GM19238 (cell line): Measurements from ENCODE around the gene ABCA13.
"Not testable (repeated sequence)": the region's sequence is repeated elsewhere in the genome, so short reads cannot be mapped to it uniquely, and the experiment has no call there.

ENCODE experiments used
- DNase-seq: peaks from one replicate; pipeline ENCODE4 v3.0.0; 2011; ENCODE audit warnings: low spot score; ENCODE audit not compliant: insufficient read length

Gene ABCA13

DNA sequence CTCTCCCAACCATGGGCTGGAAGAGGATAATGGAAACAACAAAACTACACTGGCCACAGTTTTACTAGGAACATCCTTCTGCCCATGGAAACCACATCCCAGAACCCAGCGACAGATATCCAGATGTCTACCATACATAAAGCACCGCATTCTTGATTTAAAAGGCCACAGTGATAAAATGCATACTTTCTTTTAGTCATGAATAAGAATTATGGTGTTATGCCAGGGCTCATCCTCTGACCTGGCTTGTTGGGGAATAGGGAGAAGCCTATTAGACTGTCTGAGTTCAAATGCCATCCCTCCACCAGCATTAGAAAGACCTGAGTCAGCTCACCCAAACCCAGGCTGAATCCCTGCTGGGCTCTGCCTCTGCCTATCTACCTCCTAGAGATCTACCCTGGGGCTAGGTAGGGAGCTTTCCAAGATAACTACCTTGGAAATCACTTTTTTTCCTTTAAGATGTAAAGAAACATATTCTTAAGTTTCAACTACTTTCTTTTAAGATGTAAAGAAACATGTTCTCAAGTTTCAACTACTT lies 5.2 kb downstream of the ABCA13 start:
- DNase-seq, result no peak

DNA sequence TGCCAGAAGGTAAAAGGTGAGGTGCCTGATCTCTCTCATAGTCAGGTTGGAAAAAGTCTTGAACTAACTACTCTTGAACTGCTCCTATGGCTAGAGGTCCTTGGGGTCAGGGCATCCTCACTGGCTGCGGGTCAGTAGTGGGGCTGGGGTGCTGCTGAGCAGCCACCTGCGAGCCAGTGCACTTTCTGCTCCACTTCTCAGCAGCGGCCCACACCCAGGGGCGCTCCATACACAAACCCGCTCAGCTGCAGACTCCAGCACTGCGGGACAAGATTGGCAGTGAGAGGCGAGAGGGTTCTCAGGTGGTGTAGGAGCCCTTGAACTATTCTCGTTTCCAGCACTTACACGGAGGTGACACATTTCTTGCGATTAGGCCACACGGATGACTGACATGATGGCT lies 6.0 kb downstream of the ABCA13 start:
- DNase-seq, result no peak

DNA sequence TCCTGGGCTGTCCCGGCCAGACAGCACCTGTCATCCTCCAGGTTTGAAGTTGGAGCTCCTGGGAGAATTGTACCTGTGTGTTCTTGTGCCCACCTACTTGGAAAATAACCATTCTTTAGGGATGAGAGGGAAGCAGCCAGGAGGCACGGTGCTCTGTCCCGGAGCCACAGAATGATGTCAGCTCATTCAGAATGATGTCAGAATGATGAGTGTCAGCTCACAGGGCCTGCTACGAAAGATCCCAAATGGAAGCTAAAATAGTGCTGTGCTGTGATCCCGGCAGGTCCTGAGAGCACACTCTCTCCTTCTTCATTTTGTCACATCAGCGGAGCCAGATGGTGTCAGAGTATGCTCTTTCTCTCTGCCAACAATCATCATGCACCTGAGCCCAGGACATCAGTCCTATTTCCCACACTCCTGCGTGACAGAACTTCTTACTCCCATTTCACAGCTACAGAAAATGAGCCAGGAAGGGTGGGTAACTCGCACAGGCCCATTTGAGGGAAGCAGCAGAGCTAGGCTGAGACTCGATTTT lies 8.3 kb downstream of the ABCA13 start:
- DNase-seq, result no peak

DNA sequence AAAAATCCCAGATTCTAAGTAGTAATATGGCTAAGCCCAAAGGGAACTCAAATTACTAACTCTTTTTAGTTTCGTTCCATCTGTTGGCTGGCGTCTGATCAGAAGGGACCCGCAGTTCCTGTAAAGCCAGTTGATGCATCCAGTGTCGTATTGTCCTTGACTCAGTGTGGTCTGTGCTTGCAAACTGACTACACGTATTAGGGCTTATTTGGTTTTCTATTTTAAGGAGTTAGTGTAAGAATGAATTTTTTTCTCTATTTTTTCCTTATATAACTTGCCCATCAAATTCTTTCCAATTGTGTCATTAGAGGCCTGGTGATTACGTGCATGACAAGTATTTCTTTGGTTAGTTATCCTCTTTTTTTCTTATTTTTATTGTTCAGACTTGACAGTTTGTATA lies 9.7 kb downstream of the ABCA13 start:
- no peak for DNase-seq

DNA sequence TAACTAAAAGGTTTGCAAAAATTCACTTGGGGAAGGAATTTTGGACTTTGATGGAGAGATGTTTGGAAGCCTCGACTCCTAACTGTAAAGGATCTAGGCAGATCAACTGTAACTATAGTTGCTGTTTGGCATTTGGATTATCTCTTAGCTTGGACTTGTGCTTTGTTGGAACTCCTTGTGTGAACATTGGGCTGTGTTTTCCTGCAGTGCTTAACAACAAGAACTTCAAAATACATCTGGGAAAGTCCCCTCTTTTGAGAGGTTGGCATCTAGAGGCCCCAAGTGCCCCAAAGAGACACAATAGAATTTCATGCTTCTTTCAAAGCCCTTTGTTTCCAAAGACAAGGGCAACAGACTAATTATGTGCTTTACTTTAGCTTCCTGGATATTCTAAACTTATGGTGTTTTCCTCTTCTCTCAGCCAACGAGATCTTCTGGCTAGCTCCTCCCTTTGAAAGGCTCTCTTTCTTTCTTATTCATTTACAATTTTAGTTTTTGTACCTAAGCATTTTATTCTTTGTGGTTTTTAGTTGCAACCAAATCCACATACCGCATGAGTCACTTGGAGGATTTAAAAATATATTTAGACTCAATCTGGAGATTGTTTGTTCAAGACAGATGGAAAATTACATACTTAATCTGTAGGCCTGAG lies 11.6 kb downstream of the ABCA13 start:
- DNase-seq, result no peak

DNA sequence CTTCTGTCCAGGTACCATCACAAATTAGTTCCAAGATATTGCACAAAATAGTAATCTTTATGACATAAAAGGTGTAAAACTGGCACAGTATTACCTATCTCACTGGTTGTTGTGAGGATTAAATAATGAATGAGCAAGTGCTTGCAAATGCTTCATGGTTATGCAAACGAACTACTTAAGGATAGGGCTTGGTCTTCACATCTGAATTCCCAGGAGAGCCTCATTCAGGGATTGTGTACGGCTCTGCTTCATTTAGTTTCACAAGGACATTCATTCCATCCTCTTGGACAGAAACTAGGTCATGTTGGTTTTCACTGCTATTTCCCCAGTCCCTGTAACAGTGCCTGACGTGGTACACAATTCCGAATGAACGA lies 12.1 kb downstream of the ABCA13 start:
- DNase-seq, result no peak

DNA sequence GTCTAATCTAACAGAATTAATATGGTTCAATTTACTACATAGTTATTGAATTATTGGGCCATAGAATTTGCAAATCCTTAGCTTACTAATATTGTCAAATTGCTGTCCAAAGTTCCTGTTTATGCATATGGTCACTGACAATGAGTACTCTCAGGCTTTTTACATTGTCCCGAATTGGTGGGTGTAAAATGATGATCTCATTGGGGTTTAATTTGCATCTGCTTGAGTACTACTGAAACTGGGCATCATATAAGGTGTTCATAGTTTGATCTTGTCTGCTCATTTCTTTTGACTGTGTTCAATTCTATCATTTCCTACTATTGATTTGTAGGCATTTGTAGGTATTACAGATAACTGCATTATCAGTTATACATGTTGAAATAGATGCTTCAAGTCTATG lies 12.7 kb downstream of the ABCA13 start:
- DNase-seq, result no peak

DNA sequence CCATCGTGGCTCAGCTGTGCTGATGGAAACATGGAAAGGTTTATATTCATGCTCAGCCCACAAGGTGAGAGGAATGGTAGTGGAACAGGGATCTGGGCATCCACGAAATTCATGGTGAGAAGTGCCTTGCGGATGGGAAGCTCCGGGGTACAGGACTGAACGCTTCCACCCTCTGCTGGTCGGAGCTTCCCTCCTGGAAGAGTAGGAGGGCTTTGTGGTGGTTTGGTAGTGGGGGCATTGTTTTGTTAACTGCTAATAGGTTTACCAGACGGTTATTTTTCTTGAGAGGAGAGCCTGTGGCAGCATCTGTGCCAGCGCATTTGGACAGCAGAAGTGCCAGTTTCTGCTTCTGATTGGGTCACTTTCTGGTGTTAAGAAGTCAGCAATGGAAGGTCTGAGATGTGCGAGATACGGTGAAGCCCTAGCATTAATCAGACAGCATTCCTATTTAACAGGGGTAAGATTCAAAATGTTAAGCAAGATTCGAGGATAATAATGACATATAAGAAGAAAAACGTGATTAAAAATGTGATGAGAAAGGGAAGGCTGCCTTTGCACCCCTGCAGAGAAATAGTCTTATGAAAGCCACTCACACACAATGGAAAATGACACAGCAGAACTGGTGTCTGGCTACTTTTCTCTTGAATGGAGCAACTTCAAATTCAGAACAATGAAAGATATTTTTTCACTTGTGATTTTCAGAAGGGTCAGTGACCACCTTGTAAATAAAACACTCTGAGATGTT lies 17.7 kb downstream of the ABCA13 start:
- no peak for DNase-seq

DNA sequence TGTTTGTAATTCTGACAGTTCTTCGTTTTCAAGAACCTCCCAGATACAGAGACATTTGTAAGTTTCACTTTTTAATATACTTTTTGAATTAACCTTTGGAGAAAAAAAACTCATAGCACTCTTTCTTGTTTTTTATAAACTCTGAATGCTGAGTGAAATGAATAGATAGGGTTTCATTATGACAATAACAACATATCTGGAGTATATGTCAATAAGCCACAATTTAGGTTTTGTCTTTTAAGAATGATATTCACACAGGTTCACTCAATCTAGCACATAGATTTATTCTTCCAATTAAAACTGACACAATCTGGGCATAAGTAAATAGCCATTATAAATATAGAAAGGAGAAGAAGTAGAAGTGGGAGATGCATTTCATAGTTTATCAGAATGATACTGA lies 21.7 kb downstream of the ABCA13 start:
- no peak for DNase-seq

DNA sequence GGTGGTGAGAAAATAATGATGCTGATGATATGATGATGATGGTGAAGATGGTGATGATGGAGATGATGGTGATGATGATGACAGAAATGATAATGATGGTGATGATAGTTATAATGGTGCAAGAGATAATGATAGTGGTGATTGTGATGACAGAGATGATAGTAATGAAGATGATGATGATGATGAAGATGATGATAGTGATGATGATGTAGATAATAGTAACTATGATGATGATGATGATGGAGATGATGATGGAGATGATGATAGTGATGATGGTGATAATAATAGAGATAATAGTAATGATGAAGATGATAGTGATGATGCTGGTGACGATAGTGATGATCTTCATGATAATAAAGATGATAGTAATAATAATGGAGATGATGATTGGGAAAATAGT lies 22.2 kb downstream of the ABCA13 start:
- DNase-seq, result no peak

DNA sequence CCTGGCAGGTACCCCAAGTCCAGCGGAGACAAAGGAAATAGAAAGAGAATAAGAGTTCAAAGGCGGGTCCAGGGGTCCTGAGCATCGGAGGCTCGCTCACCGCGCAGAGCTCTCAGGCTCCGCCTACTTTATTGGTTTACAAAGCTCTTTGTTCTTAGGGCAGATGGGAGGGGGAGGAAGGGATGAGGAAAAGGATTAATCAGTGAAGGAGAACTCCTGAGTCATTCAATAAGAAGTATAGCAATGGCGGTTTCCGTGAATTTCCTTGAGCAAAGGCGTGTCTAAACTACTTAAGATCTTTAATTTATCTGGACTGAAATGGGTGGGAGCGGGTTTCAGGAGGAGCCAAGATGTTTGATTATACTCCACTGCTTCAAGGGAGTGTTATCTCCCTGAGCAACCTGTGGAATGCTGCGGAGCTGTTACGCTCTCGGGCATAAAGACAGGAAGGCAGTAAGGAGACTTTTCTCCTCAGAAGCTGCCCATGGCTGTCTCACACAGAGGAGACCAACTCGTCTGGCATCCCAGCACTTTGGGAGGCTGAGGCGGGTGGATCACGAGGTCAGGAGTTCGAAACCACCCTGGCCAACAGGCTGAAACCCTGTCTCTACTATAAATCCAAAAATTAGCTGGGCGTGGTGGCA lies 29.8 kb downstream of the ABCA13 start:
- DNase-seq, result not testable (repeated sequence)

DNA sequence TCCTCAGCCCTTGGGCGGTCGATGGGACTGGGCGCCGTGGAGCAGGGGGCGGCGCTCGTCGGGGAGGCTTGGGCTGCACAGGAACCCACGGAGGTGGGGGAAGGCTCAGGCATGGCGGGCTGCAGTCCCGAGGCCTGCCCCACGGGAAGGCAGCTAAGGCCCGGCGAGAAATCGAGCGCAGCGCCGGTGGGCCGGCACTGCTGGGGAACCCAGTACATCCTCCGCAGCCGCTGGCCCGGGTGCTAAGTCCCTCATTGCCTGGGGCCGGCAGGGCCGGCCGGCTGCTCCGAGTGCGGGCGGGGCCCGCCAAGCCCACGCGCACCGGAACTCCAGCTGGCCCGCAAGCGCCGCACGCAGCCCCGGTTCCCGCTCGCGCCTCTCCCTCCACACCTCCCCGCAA lies 31.7 kb downstream of the ABCA13 start:
- not testable (repeated sequence) for DNase-seq

DNA sequence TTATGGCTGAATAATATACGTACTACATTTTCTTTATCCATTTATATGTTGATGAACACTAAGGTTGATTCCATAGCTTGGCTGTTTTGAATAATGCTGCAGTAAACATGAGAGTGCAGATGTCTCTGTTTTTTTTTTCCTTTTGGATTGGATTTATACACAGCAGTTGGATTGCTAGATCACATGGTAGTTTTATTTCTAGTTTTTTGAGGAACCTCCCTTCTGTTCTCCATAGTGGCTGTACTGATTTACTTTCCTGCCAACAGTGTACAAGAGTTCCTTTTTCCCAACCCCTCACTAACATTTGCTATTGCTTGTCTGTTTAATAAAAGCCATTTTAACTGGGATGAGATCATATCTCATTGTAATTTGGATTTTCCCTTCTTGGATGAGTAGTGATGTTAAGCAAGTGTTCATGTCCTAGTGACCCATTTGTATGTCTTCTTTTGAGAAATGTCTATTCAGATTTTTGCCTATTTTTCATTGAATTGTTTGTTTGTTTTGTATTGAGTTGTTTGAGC lies 36.0 kb downstream of the ABCA13 start:
- DNase-seq, result no peak

DNA sequence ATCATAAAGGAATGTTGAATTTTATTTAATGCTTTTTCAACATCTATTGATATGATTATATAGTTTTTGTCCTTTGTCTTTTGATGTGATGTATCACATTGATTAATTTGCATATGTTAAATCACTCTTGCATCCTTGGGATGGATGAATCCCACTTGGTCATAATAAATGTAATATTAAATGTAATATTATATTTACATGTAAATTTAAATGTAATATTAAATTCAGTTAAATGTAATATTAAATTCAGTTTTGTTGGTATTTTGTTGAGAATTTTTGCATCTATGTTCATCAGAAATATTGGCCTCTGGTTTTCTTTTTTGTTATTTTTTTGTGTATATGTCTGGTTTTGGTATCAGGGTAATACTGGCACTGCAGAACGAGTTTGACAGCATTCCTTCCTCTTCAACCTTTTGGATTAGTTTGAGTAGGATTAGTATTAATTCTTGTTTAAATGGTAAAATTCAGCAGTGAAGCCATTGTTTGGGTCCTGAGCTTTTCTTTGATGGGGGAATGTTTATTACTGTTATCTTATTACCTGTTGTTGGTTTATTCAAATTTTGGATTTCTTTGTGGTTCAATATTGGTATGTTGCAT lies 37.8 kb downstream of the ABCA13 start:
- no peak for DNase-seq

DNA sequence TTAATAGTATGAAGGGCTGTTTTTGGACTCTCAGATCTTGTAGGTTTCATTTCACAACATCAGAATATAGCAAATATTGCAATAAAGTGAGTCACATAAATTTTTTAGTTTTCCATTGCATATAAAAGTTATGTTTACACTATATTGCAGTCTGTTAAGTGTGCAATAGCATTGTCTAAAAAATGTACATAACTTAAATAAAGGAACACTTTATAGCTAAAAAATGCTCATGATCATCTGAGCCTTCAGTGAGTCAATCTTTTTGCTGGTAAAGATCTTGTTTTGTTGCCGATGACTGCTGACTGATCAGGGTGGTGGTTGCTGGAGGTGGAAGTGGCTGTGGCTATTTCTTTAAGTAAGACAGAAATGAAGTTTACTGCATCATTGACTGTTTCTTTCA lies 42.0 kb downstream of the ABCA13 start:
- no peak for DNase-seq

DNA sequence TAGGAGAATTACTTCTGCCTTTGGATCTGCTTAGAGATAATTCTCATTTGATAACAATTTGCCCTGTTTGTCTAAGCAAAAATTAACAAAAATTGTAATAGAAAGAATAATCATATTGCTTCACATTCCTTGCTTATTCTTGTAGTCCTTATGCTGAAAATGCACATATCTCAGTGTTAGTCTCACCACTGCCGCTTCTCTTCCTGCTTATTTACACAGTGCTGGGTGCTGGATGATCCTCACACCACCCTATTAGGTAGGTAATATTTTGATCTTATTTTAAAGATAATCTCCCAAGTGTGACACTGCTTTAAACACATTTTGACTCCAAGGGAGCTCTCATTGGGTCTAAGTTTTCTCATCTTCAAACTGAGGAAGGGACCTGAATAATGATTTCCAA lies 46.0 kb downstream of the ABCA13 start:
- DNase-seq, result no peak

DNA sequence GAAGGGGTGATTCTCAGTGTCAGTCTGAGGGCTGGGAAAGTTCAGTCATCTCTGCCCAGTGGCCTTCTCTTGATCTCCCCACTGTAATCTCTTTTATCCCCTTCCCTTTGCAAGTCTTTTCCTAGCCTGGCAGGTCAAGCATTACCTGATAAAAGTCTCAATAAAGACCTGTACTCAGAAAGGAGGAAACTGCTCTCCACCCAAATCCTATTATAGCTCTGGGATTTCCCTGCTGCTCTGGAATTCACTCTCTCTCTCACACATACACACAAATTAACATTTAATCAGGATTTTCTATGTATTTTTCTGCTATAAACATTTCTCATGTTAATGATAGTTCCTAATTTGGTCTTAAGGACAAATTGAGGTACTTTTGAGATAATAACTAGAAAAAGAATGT lies 46.5 kb downstream of the ABCA13 start:
- DNase-seq, result no peak

DNA sequence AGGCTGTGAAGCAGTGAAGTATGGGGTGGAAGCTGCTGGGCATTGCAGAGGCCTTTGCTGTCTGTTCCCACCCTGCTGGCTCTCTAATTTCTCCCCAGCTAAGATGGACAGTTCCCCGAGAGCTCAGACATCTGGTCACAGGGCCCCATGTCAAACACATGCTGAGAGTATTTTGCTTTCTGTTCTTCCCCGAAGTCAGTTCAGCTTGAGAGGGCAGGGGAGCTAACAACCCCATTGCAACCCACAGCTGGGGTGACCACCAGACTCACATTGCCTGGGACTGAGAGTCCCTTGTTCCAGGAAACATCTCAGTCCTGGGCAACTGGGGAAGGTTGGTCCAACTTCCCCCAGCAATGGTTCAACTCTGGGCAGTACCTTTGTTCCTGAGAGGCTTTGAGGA lies 52.8 kb downstream of the ABCA13 start:
- no peak for DNase-seq

DNA sequence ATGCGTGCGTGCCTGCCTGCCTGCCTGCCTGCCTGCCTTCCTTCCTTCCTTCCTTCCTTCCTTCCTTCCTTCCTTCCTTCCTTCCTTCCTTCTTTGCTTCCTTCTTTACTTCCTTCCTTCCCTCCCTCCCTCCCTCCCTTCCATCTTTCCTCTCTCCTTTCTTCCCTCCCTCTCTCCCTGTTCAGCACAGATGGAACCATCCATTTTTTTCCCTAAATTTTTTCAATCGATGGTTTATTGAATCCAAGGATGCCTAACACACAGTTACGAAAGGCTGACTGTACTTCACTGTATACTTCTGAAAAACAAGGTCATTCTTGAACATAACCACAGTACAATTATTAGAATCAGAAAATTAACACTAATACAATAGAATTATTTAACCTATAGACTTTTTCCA lies 53.8 kb downstream of the ABCA13 start:
- no peak for DNase-seq

DNA sequence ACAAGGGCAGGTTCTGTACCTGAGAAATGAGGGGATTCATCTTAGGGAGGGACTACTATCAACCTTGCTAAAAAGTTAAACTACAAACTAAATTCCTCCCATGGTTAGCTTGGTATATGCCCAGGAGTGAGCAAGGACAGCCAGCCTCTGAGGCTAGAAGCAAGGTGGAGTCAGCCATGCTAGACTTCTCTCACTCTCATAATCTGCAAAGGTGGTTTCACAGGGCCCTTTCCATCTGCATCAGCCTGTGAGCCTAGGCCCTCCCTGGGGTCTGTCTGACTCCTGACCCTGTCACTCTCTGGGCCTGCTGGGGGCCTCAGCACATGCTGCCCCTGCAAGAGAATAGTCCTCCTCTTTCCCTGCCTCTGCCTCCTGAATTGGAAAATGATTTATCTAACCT lies 66.1 kb downstream of the ABCA13 start:
- DNase-seq, result no peak

DNA sequence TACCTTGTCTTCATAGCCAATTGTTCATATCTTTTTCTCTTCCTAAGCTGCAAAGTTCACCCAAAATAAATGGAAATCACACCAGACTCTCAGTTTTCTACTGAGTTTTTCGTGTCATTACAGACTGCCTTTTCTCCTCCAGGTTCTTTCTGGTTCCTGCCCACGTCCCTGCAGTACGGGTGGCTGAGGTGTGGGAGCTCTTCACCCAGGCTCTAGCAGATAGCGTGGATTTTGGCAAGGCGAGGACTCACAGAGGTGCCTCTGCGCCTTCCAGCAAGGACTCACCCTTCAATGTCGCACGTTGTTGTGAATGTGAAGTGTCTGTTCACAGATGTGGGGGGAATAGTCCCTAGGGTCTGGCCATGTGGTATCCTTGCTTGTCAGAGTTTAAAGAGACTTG lies 71.6 kb downstream of the ABCA13 start:
- no peak for DNase-seq

DNA sequence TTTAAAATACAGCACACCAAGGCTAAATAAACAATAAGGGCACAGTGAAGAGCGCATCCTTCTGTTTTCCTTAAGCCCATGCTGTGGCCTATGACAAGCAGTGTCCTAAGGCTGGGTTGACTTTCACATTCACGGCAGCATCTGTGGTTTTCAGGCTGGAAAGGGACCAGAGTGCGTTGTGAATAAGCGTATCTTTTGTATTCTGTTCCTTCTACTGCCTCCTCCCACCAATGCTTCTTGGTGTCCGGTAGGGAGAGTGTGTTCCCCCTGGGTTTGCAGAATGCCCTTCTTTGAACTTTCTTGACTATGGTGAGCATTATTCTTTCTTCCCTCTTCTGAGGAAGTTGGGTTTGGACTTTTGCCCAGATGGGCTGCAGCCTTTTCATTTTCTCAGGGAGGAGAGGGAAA lies 73.6 kb downstream of the ABCA13 start:
- DNase-seq, result no peak
